Measurements from ENCODE around the gene TEAD1.

TEAD1 gene

GRCh38 chr11:12715131-12715530 is 40.9 kb downstream of the TEAD1 start:
- DNase-seq: no peak

- DNase-seq: no peak
Measured at GRCh38 chr11:12715941-12716340, 41.7 kb downstream of the TEAD1 start.

GRCh38 chr11:12716816-12717215 is 42.6 kb downstream of the TEAD1 start:
- DNase-seq: no peak

- DNase-seq: peak; percentile 63
Measured at GRCh38 chr11:12717851-12718291, 43.6 kb downstream of the TEAD1 start.

- DNase-seq: no peak
Measured at GRCh38 chr11:12719221-12719620, 45.0 kb downstream of the TEAD1 start.

- DNase-seq: no peak
Measured at GRCh38 chr11:12721816-12722604, 47.8 kb downstream of the TEAD1 start.

- no peak for DNase-seq
Measured at GRCh38 chr11:12723421-12724300, 49.4 kb downstream of the TEAD1 start.

- DNase-seq: no peak
Measured at GRCh38 chr11:12724301-12725054, 50.3 kb downstream of the TEAD1 start.

- DNase-seq: no peak
Measured at GRCh38 chr11:12725055-12725862, 51.0 kb downstream of the TEAD1 start.

GRCh38 chr11:12725863-12726682 is 51.9 kb downstream of the TEAD1 start:
- DNase-seq: no peak

GRCh38 chr11:12727563-12728211 is 53.5 kb downstream of the TEAD1 start:
- no peak for DNase-seq

GRCh38 chr11:12728417-12728816 is 54.2 kb downstream of the TEAD1 start:
- DNase-seq: no peak

- DNase-seq: no peak
Measured at GRCh38 chr11:12729941-12730340, 55.7 kb downstream of the TEAD1 start.

GRCh38 chr11:12731841-12732336 is 57.7 kb downstream of the TEAD1 start:
- DNase-seq: no peak

- no peak for DNase-seq
Measured at GRCh38 chr11:12733091-12733490, 58.9 kb downstream of the TEAD1 start.

GRCh38 chr11:12734625-12735024 is 60.4 kb downstream of the TEAD1 start:
- no peak for DNase-seq

- DNase-seq: no peak
Measured at GRCh38 chr11:12735262-12735661, 61.0 kb downstream of the TEAD1 start.

- no peak for DNase-seq
Measured at GRCh38 chr11:12737024-12737423, 62.8 kb downstream of the TEAD1 start.

GRCh38 chr11:12741671-12742216 is 67.5 kb downstream of the TEAD1 start:
- no peak for DNase-seq

- DNase-seq: no peak
Measured at GRCh38 chr11:12743834-12744449, 69.7 kb downstream of the TEAD1 start.

All from activated CD4-positive, alpha-beta T cell treated with anti-CD3 and anti-CD28 coated beads for 48 hours (primary cell).